ENCODE results near the gene MACROD1.

MACROD1 gene

DNA sequence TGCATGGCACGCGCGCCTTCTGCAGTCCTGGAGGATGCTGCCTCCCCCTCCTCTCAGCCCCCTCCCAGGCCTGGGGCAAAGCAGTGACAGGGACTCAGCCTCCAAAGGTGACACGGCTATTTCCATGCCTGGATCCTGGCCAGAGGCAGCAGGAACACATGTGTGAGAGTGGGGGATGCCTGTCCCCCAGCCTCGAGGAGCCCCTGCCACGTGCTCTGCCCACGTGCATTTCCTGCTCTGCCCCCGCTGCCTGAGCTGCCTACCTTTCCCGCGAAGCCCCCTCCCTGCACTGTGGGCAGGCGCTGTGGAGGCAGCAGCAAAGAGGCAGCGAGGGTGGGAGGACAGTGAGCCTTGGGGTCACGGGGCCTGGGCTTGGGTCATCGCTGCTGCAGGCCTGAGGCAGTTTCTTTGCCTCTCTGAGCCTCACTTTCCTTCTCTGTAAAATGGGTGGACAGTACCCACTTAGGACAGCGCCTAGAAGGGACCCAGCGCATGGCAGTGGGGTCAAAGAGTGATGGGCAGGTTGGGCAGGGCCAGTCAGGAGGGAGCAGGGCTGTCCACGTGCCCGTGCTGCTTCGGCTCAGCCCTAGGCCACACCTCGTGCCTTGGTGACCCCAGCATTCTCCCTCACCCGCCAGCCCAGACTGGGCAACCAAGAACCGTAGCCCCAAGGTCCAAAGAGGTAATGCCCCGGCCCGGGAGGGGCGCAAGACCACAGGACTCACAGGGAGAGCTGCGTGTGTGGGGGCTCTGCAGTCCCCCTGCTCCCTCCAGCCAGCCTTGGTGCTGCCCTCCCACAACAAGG lies 81.6 kb downstream of the MACROD1 start:
- DNase-seq (ENCODE audit: low read depth, low spot score): no peak
- H3K27ac ChIP-seq: no peak overlapping the region

DNA sequence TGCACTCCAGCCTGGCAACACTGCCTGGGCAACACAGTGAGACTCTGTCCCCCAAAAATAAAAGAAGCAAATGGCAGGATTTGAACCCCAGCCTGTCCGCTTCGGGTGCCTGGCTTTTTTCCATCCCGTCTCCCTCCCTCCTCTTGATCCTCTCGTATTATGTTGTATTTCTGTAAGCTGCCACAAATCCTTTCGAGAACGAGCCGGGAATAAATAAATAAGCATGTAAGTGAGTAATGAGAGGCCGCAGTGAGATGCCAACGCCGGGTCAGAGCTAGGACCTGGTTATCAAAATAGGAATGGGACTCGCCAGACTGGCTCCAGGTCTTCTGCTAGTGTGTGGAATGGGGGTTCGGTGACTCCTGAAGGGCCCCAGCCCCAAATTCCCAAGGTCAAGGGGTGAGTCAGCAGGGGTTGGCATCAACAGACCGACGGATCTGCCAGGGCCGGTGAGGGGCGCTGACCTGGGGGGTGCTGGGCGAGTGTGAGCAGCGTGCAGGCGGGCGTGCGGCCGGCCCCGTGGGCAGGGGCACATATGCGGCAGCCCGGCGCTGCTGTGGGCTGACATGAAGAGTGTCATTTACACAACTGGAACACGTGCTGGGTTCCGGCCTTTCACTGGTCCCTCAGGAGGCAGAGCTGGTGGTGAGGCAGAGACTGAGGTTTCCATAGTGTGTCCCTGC lies 82.4 kb downstream of the MACROD1 start:
- no peak overlapping the region for H3K27ac ChIP-seq
- no peak for DNase-seq (ENCODE audit: low read depth, low spot score)

GRCh38 chr11:64081745-64082442 lies 84.0 kb downstream of the MACROD1 start:
- no peak overlapping the region for H3K27ac ChIP-seq
- no peak for DNase-seq (ENCODE audit: low read depth, low spot score)

DNA sequence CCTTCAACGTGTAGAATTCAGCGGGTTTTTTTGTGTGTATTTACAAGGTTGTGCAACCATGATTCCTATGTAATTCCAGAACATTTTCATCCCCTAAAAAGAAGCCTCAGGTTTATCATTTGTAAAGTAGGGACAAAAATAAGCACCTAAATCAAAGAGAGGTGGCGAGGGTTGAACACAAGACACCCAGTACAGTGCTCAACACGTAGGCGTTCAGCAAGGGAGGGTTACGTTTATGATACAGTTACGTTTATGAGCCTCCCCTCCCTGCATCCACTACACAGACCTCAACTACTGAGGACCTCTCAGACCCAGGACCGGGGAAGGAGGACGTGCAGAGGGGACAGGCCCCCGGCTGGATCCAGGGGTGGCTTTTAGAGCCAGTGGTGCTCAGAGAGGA lies 85.5 kb downstream of the MACROD1 start:
- no peak overlapping the region for H3K27ac ChIP-seq

DNA sequence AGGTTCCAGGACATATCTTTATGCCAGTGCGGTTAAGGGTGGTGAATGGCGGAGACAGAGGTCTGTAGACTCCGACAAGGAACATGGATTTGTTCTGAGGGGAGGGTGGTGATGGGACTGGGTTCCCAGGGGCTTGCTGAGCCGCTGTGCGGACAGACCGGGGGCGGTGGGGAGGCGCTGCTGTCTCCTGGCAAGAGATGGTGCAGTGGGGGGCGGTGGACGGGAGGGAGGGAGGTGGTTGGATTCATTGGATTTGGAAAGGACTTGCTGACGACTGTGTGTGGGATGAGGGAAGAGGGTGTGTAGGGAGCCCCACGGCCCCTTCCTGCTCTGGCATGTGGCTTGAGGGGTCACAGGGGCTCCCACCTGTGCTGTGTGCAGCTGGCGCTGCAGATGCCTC lies 87.0 kb downstream of the MACROD1 start:
- H3K27ac ChIP-seq: no peak overlapping the region
- no peak for DNase-seq (ENCODE audit: low read depth, low spot score)

More for the DNA sequence above, 85.5 kb downstream of the MACROD1 start:
- no peak for DNase-seq (ENCODE audit: low read depth, low spot score)

GRCh38 chr11:64078284-64078683 lies 87.6 kb downstream of the MACROD1 start:
- no peak overlapping the region for H3K27ac ChIP-seq
- DNase-seq (ENCODE audit: low read depth, low spot score): no peak

DNA sequence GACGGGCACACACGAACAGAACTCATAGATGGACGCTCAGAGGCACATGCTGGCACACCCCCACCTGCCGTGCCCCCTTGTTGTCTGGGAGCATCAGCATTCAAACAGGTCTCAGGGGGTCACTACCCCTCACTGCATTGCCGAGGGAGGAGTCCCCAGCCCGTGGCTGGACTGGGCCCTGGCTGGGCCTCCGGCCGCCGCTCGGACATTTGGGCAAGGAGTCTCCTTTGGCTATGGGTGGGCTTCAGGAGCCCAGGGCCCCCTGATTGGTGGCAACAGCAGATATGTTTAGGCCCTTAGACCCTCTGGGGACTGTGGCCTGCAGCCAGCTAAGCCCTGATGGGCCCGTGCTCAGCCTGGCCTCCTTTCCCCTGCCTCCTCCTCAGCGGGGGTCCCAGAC lies 88.3 kb downstream of the MACROD1 start:
- DNase-seq (ENCODE audit: low read depth, low spot score): no peak

DNA sequence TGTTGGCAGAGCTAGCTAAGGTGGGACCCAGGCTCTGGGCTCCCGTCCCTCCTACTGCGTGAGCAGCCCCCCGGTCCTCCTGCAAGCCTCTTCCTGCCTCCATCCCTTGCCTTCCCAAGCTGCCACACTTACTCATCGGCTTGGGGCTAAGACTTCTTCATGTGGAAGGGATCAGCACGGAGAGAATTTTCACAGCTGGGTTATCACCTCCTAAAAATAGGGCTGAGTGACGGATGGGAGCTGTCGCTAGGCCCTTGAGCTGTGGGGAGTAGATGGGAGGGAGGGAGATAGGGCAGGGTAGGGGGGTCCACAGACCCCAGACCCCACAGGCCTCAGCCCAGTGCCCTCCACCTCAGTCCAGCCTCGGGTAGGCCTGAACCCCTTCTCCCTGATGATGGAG lies 89.2 kb downstream of the MACROD1 start:
- DNase-seq (ENCODE audit: low read depth, low spot score): no peak
- no peak overlapping the region for H3K27ac ChIP-seq

More for the DNA sequence above, 88.3 kb downstream of the MACROD1 start:
- H3K27ac ChIP-seq: no peak overlapping the region

- DNase-seq (ENCODE audit: low read depth, low spot score): no peak
- no peak overlapping the region for H3K27ac ChIP-seq
These were observed 91.7 kb downstream of the MACROD1 start for GRCh38 chr11:64074239-64074638.

- H3K27ac ChIP-seq: no peak overlapping the region
- no peak for DNase-seq (ENCODE audit: low read depth, low spot score)
These were observed 92.4 kb downstream of the MACROD1 start for GRCh38 chr11:64073542-64073941.

- H3K27ac ChIP-seq: no peak overlapping the region
- no peak for DNase-seq (ENCODE audit: low read depth, low spot score)
These were observed 93.0 kb downstream of the MACROD1 start for GRCh38 chr11:64072871-64073270.

DNA sequence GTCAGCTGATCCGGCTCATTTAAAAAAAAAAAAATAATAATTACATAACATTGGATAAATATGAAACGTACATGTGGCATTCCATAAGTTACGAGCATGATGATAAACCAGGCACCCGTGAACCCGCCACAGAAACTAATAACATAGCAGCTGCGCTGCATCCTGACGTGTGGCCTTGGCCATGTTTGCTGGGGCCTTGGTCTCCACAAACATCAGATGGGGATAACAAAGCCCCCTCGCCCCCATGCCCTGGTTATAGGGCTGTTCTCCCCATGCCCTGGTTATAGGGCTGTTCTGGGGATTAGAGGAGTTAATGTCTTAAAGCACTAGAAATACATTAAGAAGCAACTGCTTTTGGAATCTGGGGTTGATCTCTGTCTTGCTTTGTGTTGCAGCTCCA lies 93.5 kb downstream of the MACROD1 start:
- DNase-seq (ENCODE audit: low read depth, low spot score): no peak
- no peak overlapping the region for H3K27ac ChIP-seq

GRCh38 chr11:64071849-64072248 lies 94.1 kb downstream of the MACROD1 start:
- DNase-seq (ENCODE audit: low read depth, low spot score): no peak
- H3K27ac ChIP-seq: no peak overlapping the region

DNA sequence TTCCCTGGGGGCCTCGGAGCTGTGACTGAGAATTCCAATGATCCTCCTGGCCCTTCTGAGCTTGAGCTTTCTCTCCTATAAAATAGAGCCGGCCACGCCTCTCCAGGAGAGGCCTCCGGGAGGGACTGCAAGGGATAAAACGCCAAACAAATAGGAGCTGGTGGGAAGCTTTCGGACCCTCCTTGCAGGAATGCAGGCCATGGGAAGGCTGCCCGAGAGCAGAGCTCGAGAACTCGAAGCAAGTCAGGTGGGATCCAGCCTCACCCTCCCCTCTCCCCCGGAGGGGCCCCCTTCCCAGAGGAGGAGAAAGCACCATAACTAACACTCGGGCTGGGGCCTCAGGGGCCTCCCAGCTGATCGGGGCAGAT lies 95.6 kb downstream of the MACROD1 start:
- DNase-seq (ENCODE audit: low read depth, low spot score): no peak
- no peak overlapping the region for H3K27ac ChIP-seq

DNA sequence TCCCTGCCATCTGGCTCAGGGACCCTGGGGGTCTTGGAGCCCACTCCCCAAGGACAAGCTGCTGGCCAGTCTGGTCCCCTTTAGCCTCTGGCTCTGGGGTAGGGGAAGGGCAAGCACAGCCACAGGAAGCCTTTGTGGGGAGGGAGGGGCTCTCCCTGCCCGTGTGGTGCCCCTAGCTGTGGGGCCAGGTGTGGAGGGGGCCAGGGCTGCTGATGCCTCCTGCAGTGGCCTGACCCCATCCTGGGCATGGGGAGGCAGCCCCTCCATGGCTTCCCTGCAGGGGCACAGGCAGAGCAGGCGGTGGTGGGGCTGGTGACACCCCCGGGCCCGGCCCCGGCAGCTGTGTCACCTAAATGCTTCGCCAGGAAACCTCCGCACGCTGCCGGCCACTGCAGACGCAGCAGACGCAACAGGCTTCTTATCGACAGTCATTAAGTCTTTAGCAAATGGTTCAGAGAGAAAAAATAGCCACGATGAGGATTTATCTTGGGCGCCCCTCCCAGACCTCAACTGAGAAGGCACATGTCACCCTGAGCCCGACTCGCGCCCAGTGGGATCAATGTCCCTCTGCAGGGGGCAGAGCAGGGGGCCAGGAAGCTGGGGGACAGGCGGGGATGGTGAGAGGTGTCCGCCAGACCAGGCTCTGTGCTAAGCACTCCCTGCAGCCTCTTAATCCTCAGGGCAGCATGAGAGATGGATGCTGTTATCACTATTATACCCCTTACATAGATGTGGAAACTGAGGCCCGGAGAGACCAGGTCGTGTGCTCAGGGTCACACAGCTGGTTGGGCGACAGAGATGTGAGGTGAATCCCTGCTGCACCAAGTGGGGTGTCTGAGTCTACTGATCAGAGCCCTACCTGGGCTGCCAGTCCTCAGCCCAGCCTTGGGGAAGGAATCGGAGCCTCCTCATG lies 96.3 kb downstream of the MACROD1 start:
- no peak for DNase-seq (ENCODE audit: low read depth, low spot score)
- H3K27ac ChIP-seq: no peak overlapping the region

- H3K27ac ChIP-seq: no peak overlapping the region
- DNase-seq (ENCODE audit: low read depth, low spot score): no peak
These were observed 97.1 kb downstream of the MACROD1 start for GRCh38 chr11:64068705-64069400.

- no peak overlapping the region for H3K27ac ChIP-seq
- no peak for DNase-seq (ENCODE audit: low read depth, low spot score)
These were observed 98.5 kb downstream of the MACROD1 start for GRCh38 chr11:64067230-64067993.

DNA sequence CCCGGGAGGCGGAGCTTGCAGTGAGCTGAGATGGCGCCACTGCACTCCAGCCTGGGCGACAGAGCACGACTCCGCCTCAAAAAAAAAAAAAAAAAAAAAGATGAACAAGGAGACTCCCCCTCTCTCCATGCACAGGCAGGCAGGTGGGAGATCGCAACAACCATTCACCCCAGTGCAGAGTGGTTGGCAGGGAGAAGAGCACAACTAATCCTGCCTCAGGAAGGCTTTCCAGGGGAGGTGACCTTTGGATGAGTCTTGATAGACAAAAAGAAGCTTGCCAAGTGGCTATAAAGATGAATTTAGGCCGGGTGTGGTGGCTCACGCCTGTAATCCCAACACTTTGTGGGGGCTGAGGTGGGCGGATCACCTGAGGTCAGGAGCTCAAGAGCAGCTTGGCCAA lies 100.2 kb downstream of the MACROD1 start:
- no peak for DNase-seq (ENCODE audit: low read depth, low spot score)
- H3K27ac ChIP-seq: no peak overlapping the region

DNA sequence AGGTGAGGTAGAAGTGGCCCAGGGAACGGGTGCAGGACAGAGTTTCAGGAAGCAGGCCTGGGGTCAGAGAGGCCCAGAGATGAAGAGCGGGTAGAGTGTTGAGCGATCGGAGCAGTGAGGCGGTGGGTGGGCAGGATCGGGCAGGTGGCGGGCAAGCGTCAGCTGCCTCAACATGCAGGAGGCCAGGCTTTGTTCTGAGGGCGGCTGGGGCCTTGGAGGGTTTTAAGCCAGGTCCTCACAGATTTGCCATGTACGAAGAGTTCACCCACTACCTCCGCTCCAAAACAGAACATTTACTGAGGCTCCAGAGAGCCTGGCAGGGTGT lies 100.8 kb downstream of the MACROD1 start:
- no peak for DNase-seq (ENCODE audit: low read depth, low spot score)

More for the DNA sequence above, 100.8 kb downstream of the MACROD1 start:
- no peak overlapping the region for H3K27ac ChIP-seq
